Adrenal gland (tissue), 12 donors: ENCODE data around the gene MRPL33. TPM values are rescaled to one million over a fixed set of nuclear protein-coding genes. Genes with fewer than 3 reads are reported as not detected.

Experiments
- DNase-seq, 7 donors: peaks; one replicate each; pipeline ENCODE4 v3.0.0-alpha.2; 2019 to 2020
- H3K27ac ChIP-seq, 5 donors: fragments of 200-600 bp; sonication (generic) in 4 of 5; 1 replicate in 3 of 5; 2 replicates in 2 of 5; pipeline versions ENCODE4 v1.5.1 to v1.8.0; 2016 to 2020; ENCODE audit warnings: mild to moderate bottlenecking in 1 of 5
- H3K27me3 ChIP-seq: fragments of 200-600 bp; 2 replicates; pipeline ENCODE4 v1.8.0; 2021
- H3K36me3 ChIP-seq, 2 donors: fragments of 200-600 bp; replicated peaks in 1 of 2; 1 replicate in 1 of 2; 2 replicates in 1 of 2; pipeline versions ENCODE4 v1.5.1 to v1.8.0; 2018 to 2022
- H3K4me1 ChIP-seq, 2 donors: fragments of 200-600 bp; replicated peaks in 1 of 2; 1 replicate in 1 of 2; 2 replicates in 1 of 2; pipeline versions ENCODE4 v1.5.1 to v1.8.0; 2018 to 2021
- H3K4me3 ChIP-seq, 4 donors: fragments of 200-600 bp; sonication (generic) in 3 of 4; one replicate each; pipeline ENCODE4 v1.5.1; 2016 to 2018
- H3K9me3 ChIP-seq, 3 donors: fragments of 200-600 bp; sonication (generic) in 1 of 3; replicated peaks in 1 of 3; 1 replicate in 2 of 3; 2 replicates in 1 of 3; pipeline versions ENCODE4 v1.5.1 to v1.8.0; 2016 to 2021
- CTCF ChIP-seq, 6 experiments: fragments of 450-650 bp in 4 of 6; fragments of 200-600 bp in 2 of 6; sonication (generic) in 1 of 6; IDR thresholded peaks; 1 replicate in 5 of 6; 2 replicates in 1 of 6; pipeline versions ENCODE4 v1.5.1 to v1.8.0; 2016 to 2021; ENCODE audit warnings: antibody characterized with exemption in 6 of 6, mild to moderate bottlenecking in 2 of 6, moderate library complexity in 1 of 6
- POLR2A ChIP-seq, 2 donors: fragments of 450-650 bp; IDR thresholded peaks; one replicate each; pipeline ENCODE4 v1.6.1; 2017; ENCODE audit warnings: antibody characterized with exemption in 2 of 2, mild to moderate bottlenecking in 2 of 2, moderate library complexity in 1 of 2
- WGBS, 4 donors: extraction: QIAGEN DNeasy Blood & Tissue Kit in 2 of 4; methylation state at CpG; one replicate each; pipeline versions ENCODE4 v1.1.5 to v1.1.7; 2013 to 2017; 5-methylcytosine and 5-hydroxymethylcytosine counted together
- intact Hi-C, 2 donors: fragments of 100-400 bp; cut with DNase I; formaldehyde crosslinking; loops; one replicate each; pipeline versions ENCODE4 v1.14.1 to v1.15.0; 2022 to 2023
- polyA plus RNA-seq, 3 donors: library from polyadenylated mRNA; stranded (reverse); fragments of 200-250 nt in 2 of 3; fragments of 350-450 nt in 1 of 3; fragmentation: Illumina TruSeq in 1 of 3; extraction: RNeasy Lipid Tissue Mini Kit (QIAGEN cat#74804) in 1 of 3; gene quantifications; one replicate each; pipeline ENCODE4 v1.2.3, GENCODE V29; 2013 to 2014
- total RNA-seq, 9 donors: library from RNA; depleted of rRNA in 4 of 9; stranded (reverse); fragments of >200 nt in 4 of 9; fragments of 120-200 nt in 1 of 9; fragmentation: NEBNext Ultra II Directional in 1 of 9; extraction: Animal tissue kit (Norgen Biotek cat#: 25700) in 1 of 9; gene quantifications; one replicate each; pipeline versions ENCODE4 v1.1.0 to v1.2.4, GENCODE V29; 2013 to 2023
- donor health status: healthy with polysubstance abuse.
- donor health status: Bipolar disorder and iron deficiency.
- donor health status: DM: yes; HTN: yes; CAD: no.
- donor health status: DM: no; HTN: no; CAD: no.
- donor health status: DM: no; HTN: no; CAD: no.
- donor health status: DM: yes; HTN: yes; CAD: no.

MRPL33 gene
- total and polyA plus RNA-seq, 12 donors = 211 to 1,020 (median 485) TPM

- Histone ChIP-seq H3K9me3 (no peaks in the 10 kb centered on the region), H3K27me3 (no peaks in the 10 kb centered on the region), H3K27ac (peak overlapping the region in 4 of 5 donors; percentile 8 to 80 (median 53)), H3K4me3 (no peak overlapping the region), H3K36me3 (no peaks in the 10 kb centered on the region), H3K4me1 (peaks cover 25 to 63% of the 10 kb centered on the region in 2 donors)
- peak in 1 of 7 donors; percentile 55 for DNase-seq
- intact Hi-C loops = no loop called here
- TF ChIP-seq POLR2A (IDR thresholded peaks at IDR 0.05) = no peak
- no peak for TF ChIP-seq CTCF (IDR thresholded peaks at IDR 0.05)
- WGBS, 4 donors = 54 to 74% (median 55%) methylated on average over 4 of the region's 4 CpGs
Observed at GRCh38 chr2:27729198-27729597, 42.3 kb upstream of the MRPL33 start.

GRCh38 chr2:27729614-27730013, 41.9 kb upstream of the MRPL33 start:
- Histone ChIP-seq H3K36me3 (no peaks in the 10 kb centered on the region), H3K4me1 (peaks cover 22 to 62% of the 10 kb centered on the region in 2 donors), H3K9me3 (no peaks in the 10 kb centered on the region), H3K27ac (peak overlapping the region in 2 of 5 donors; percentile 55 to 71), H3K4me3 (no peak overlapping the region), H3K27me3 (no peaks in the 10 kb centered on the region)
- DNase-seq = peak in 1 of 7 donors; percentile 39
- TF ChIP-seq CTCF (IDR thresholded peaks at IDR 0.05) (no peak), POLR2A (IDR thresholded peaks at IDR 0.05) (no peak)
- intact Hi-C loops = no loop called here
- 90 to 96% (median 92%) methylated on average over 4 of the region's 4 CpGs for WGBS, 4 donors

- peak in 5 of 7 donors; percentile 45 to 67 (median 64) for DNase-seq
- intact Hi-C loops = no loop called here
- Histone ChIP-seq H3K4me1 (peaks cover 20 to 62% of the 10 kb centered on the region in 2 donors), H3K27ac (peak overlapping the region in 4 of 5 donors; percentile 22 to 71 (median 61)), H3K36me3 (no peaks in the 10 kb centered on the region), H3K4me3 (no peak overlapping the region), H3K27me3 (no peaks in the 10 kb centered on the region), H3K9me3 (no peaks in the 10 kb centered on the region)
- TF ChIP-seq CTCF (IDR thresholded peaks at IDR 0.05) (no peak), POLR2A (IDR thresholded peaks at IDR 0.05) (no peak)
- WGBS, 4 donors = 40 to 57% (median 42%) methylated on average over 1 to 3 of the region's 3 CpGs
Observed at GRCh38 chr2:27730261-27730662, 41.3 kb upstream of the MRPL33 start.

- intact Hi-C loops = no loop called here
- Histone ChIP-seq H3K9me3 (no peaks in the 10 kb centered on the region), H3K4me3 (no peak overlapping the region), H3K27ac (peak overlapping the region in 3 of 5 donors; percentile 55 to 71 (median 67)), H3K36me3 (no peaks in the 10 kb centered on the region), H3K27me3 (no peaks in the 10 kb centered on the region), H3K4me1 (peaks cover 27 to 63% of the 10 kb centered on the region in 2 donors)
- TF ChIP-seq POLR2A (IDR thresholded peaks at IDR 0.05) (peak in 1 of 2 donors; percentile 12), CTCF (IDR thresholded peaks at IDR 0.05) (no peak)
- WGBS, 4 donors = 36 to 46% (median 42%) methylated on average over 3 to 4 of the region's 4 CpGs
- DNase-seq = peak in 2 of 7 donors; percentile 51 to 59
Observed at GRCh38 chr2:27730980-27731691, 40.4 kb upstream of the MRPL33 start.
